Thymus (tissue), 14 donors: ENCODE results near the gene HNRNPUL2. TPM values are rescaled to one million over a fixed set of nuclear protein-coding genes. Genes with fewer than 3 reads are reported as not detected.
"Not testable (repeated sequence)": the region's sequence is repeated elsewhere in the genome, so short reads cannot be mapped to it uniquely, and the experiment has no call there.

Source experiments
- DNase-seq, 9 donors: peaks; one replicate each; pipeline ENCODE4 v3.0.0-alpha.2; 2013; ENCODE audit warnings: low spot score in 9 of 9, low read depth in 6 of 9, missing footprints in 1 of 9
- H3K27ac ChIP-seq, 2 donors: one replicate each; pipeline ENCODE4 v1.5.1; 2013; ENCODE audit warnings: control low read depth in 1 of 2, low read depth in 1 of 2, low read length in 1 of 2, mild to moderate bottlenecking in 1 of 2, moderate library complexity in 1 of 2
- H3K27me3 ChIP-seq, 2 donors: one replicate each; pipeline ENCODE4 v1.5.1; 2013; ENCODE audit warnings: low read length in 1 of 2; ENCODE audit not compliant: control insufficient read depth in 2 of 2, insufficient read depth in 1 of 2
- H3K36me3 ChIP-seq, 2 donors: one replicate each; pipeline ENCODE4 v1.5.1; 2013; ENCODE audit warnings: low read length in 1 of 2, mild to moderate bottlenecking in 1 of 2, moderate library complexity in 1 of 2; ENCODE audit not compliant: control insufficient read depth in 2 of 2, insufficient read depth in 2 of 2
- H3K4me1 ChIP-seq, 2 donors: one replicate each; pipeline ENCODE4 v1.5.1; 2013; ENCODE audit warnings: low read length in 2 of 2; ENCODE audit not compliant: control insufficient read depth in 2 of 2, insufficient read depth in 2 of 2
- H3K4me3 ChIP-seq, 2 donors: one replicate each; pipeline ENCODE4 v1.5.1; 2013; ENCODE audit warnings: low read length in 2 of 2, control low read depth in 1 of 2, mild to moderate bottlenecking in 1 of 2
- H3K9me3 ChIP-seq, 2 donors: one replicate each; pipeline ENCODE4 v1.5.1; 2013; ENCODE audit warnings: low read length in 1 of 2, mild to moderate bottlenecking in 1 of 2; ENCODE audit not compliant: control insufficient read depth in 2 of 2, insufficient read depth in 1 of 2
- WGBS: extraction: QIAGEN DNeasy Blood & Tissue Kit; methylation state at CpG from one replicate; pipeline ENCODE4 v1.1.7; 2013; 5-methylcytosine and 5-hydroxymethylcytosine counted together
- long read RNA-seq, 10 donors: transcript quantifications; one replicate each; lab custom pipeline, GENCODE V29; 2026
- polyA plus RNA-seq: library from polyadenylated mRNA; stranded (reverse); fragments of 200-250 nt; gene quantifications from one replicate; pipeline ENCODE4 v1.2.3, GENCODE V29; 2013
- total RNA-seq: library from RNA; stranded (reverse); fragments of 120-200 nt; gene quantifications from one replicate; pipeline ENCODE4 v1.2.4, GENCODE V29; 2013
- donor health status: healthy.

HNRNPUL2 gene
- 7.7 TPM for total RNA-seq
- polyA plus RNA-seq: 44.7 TPM
- long read RNA-seq, donor 1: 0 reads
- long read RNA-seq, donor 2: 0 reads
- long read RNA-seq, donor 3, full-length matches to known transcripts: 4 of 4 reads
- long read RNA-seq, donor 3, partial matches to known transcripts: 0 of 4 reads
- long read RNA-seq, donor 3, other reads (novel, unspliced or antisense): 0 of 4 reads
- long read RNA-seq, donor 4, full-length matches to known transcripts: 6 of 6 reads
- long read RNA-seq, donor 4, partial matches to known transcripts: 0 of 6 reads
- long read RNA-seq, donor 4, other reads (novel, unspliced or antisense): 0 of 6 reads
- long read RNA-seq, donor 5, full-length matches to known transcripts: 13 of 13 reads
- long read RNA-seq, donor 5, partial matches to known transcripts: 0 of 13 reads
- long read RNA-seq, donor 5, other reads (novel, unspliced or antisense): 0 of 13 reads
- long read RNA-seq, donor 6, full-length matches to known transcripts: 11 of 11 reads
- long read RNA-seq, donor 6, partial matches to known transcripts: 0 of 11 reads
- long read RNA-seq, donor 6, other reads (novel, unspliced or antisense): 0 of 11 reads
- long read RNA-seq, donor 7, full-length matches to known transcripts: 6 of 6 reads
- long read RNA-seq, donor 7, partial matches to known transcripts: 0 of 6 reads
- long read RNA-seq, donor 7, other reads (novel, unspliced or antisense): 0 of 6 reads
- long read RNA-seq, donor 8, full-length matches to known transcripts: 5 of 11 reads
- long read RNA-seq, donor 8, partial matches to known transcripts: 6 of 11 reads
- long read RNA-seq, donor 8, other reads (novel, unspliced or antisense): 0 of 11 reads
- long read RNA-seq, donor 9, full-length matches to known transcripts: 4 of 4 reads
- long read RNA-seq, donor 9, partial matches to known transcripts: 0 of 4 reads
- long read RNA-seq, donor 9, other reads (novel, unspliced or antisense): 0 of 4 reads
- long read RNA-seq, donor 10, full-length matches to known transcripts: 5 of 5 reads
- long read RNA-seq, donor 10, partial matches to known transcripts: 0 of 5 reads
- long read RNA-seq, donor 10, other reads (novel, unspliced or antisense): 0 of 5 reads

DNA sequence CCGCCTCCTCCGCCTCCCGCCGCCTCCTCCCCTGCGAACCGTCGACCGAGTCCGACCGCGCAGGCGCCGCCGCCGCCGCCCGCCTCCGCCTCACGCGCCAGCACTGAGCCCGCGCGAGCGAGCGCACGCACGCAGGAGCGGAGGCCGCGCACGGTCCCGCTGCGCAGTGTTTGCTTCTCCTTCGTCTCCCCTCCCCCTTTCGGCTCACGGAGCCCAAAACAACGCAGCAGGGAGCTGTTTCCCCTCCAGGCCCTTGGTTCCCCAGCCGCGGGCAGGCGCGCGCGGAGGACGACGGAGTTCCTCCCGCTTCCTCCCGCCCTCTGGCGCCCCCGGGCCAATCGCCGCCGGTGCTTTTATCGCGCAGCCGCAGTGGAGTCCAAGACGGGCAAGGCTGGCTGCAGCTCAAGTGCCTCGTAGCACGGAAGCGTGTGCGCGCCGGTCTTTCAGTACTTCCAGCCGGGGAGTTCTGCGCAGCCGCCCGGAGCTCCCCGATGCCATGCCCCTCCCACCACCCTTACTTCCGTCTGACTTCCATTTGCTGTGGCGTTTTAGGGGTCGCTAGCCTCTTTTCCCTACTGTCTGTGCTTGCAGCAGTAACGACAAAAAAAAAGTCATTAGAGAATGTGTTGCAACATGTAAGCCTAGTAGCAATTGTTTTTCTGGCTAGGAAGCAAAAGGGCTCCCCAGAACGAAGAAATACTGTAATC lies at the start of gene HNRNPUL2:
Gene HNRNPUL2 (minus strand): TSS at position 293 of the 707 bp plus-strand sequence. CDS start 301 bp downstream, outside the sequence.
- Histone ChIP-seq H3K27me3 (no peaks in the 10 kb centered on the region), H3K9me3 (no peaks in the 10 kb centered on the region), H3K4me3 (peak within 1 kb of the TSS; percentile 65 to 78), H3K4me1 (peaks cover 13 to 29% of the 10 kb centered on the region in 2 donors), H3K27ac (peak within 1 kb of the TSS; percentile 99 to 100), H3K36me3 (peaks cover 23 to 48% of the 10 kb centered on the region in 2 donors)
- under 1% methylated on average over 72 of the region's 72 CpGs for WGBS
- DNase-seq: peak; percentile 97 to 100 (median 98)

DNA sequence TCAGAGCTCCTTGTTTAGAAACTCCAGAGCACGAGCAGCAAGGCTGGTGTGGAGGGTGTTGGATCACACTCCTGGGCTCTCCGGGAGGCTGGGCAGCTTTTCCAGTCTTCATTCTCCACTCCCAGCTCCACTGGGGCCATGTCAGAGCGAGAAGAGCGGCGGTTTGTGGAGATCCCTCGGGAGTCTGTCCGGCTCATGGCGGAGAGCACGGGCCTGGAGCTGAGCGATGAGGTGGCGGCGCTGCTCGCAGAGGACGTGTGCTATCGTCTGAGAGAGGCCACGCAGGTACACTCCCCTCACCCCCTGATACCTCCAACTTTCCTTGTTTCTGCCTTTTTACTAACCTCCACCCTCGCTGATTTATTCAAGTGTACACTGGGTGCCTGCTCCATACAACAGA lies 48.4 kb upstream of the HNRNPUL2 start:
- no peak overlapping the region for H3K4me3 ChIP-seq
- no peak overlapping the region for H3K27ac ChIP-seq
- H3K9me3 ChIP-seq: no peaks in the 10 kb centered on the region
- H3K27me3 ChIP-seq: no peaks in the 10 kb centered on the region
- 98% methylated on average over 17 of the region's 17 CpGs for WGBS
- peaks cover 38 to 42% of the 10 kb centered on the region in 2 donors for H3K36me3 ChIP-seq
- H3K4me1 ChIP-seq: peaks cover 5 to 11% of the 10 kb centered on the region in 2 donors
- no peak for DNase-seq

DNA sequence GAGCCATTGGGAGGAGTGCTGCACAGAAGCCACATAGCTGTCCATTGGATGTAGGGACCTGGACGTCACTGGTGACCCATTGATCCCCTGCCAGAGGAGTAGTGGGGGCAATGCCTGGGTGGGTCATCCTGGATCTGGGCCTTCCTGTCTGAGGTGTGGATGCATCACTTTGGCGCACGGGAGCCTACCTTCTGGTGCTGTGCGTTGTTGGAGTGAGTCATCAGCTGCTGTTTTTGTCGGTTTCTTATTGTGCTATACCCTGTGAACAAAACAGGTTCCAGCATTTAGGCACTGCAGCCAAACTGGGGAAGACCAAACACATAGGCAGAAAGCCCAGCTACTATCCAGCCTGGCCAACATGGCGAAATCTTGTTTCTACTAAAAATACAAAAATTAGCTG lies 47.1 kb upstream of the HNRNPUL2 start:
- H3K4me3 ChIP-seq: no peak overlapping the region
- H3K9me3 ChIP-seq: no peaks in the 10 kb centered on the region
- H3K4me1 ChIP-seq: peaks cover 5 to 22% of the 10 kb centered on the region in 2 donors
- H3K27me3 ChIP-seq: no peaks in the 10 kb centered on the region
- no peak for DNase-seq
- H3K36me3 ChIP-seq: peaks cover 34 to 38% of the 10 kb centered on the region in 2 donors
- no peak overlapping the region for H3K27ac ChIP-seq
- 97% methylated on average over 6 of the region's 6 CpGs for WGBS

DNA sequence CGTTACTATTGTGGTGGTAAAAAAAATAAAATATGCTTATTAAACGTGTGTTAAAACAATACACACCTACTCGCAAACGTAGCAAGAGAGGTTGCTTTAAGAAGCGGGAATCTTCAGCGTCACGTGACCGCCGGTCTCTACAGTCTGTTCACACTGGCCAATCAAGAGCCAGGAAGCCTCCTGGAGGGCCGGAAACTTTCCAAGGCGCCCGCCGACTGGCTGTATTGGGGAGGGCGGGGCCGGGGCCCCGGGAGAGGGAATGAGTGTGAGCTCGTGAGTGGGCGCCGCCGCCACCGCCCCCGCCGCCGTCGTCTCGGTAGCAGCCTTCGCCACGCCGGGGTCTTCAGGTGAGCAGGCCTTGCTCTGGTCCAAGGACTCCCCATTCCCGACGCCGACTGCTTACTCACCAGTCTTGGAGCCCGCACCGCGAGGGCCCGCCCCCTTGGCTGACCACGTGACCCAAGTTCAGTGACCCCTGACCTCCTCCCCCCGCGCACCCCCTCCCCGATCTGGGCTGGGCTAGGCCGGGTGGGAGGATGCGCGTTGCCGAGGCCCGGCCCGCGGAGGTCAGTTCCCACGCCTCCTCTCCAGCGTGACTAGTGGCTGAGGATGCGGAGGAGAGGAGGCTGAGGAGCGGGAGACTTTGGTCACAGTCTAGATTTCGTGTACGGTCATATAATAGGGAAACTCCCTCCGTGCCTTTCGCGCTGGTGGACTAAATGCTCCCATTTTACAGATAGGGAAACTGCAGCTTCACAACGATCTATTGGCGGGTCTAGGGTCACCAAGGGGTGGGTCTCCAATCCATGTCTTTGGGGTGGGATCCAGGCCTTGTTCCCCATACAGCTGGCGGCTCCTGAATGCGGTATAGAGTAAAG lies 44.1 kb upstream of the HNRNPUL2 start, which contains the start of gene TAF6L:
Gene TAF6L (plus strand): TSS at position 253 of the 878 bp plus-strand sequence. CDS start 4,388 bp downstream, outside the sequence.
- Histone ChIP-seq H3K27me3 (no peaks in the 10 kb centered on the region), H3K4me1 (peaks cover 5 to 22% of the 10 kb centered on the region in 2 donors), H3K27ac (peak within 1 kb of the TSS; percentile 84 to 91), H3K9me3 (no peaks in the 10 kb centered on the region), H3K4me3 (peak within 1 kb of the TSS; percentile 84 to 85), H3K36me3 (peaks cover 19 to 32% of the 10 kb centered on the region in 2 donors)
- WGBS: 4% methylated on average over 60 of the region's 60 CpGs
- DNase-seq: peak; percentile 79 to 95 (median 88)

DNA sequence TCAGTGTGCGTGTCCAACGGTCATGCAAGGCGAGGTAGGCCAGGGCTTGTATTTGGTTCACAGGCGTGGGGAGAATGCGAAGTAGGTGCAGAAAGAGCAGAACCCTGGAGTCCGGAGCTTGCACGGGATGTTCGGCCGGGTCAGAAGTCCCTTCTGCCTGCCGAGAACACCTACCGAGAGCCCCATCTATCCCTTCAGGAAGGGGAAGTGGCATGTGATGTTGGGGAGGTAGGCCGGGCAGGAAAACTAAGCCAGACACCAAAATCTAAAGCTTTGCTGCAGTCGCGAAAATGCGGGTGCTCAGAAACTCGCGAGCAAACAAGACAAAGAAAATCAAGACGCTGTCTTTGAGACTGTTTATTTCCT lies 43.5 kb upstream of the HNRNPUL2 start:
- Histone ChIP-seq H3K27ac (peak overlapping the region; percentile 84 to 91), H3K9me3 (no peaks in the 10 kb centered on the region)
- WGBS: 3% methylated on average over 18 of the region's 18 CpGs

DNA sequence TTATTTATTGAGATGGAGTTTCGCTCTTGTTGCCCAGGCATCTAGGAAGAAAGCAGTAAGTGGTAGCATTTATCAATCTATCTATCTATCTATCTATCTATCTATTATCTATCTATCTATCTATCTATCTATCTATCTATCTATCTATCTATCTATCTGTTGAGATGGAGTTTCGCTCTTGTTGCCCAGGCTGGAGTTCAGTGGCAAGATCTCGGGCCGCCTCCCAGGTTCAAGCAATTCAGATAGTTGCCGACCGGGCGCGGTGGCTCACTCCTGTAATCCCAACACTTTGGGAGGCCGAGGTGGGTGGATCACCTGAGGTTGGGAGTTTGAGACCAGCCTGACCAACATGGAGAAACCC lies 33.6 kb upstream of the HNRNPUL2 start:
- H3K9me3 ChIP-seq, DNase-seq, H3K27me3 ChIP-seq: not testable (repeated sequence)
- Histone ChIP-seq H3K4me1 (peaks cover 11 to 15% of the 10 kb centered on the region in 2 donors), H3K4me3 (peak overlapping the region; percentile 90 to 93), H3K36me3 (peaks cover 13 to 18% of the 10 kb centered on the region in 2 donors), H3K27ac (peak overlapping the region in 1 of 2 donors; percentile 42)
- 41% methylated on average over 9 of the region's 9 CpGs for WGBS

More for the DNA sequence above, 43.5 kb upstream of the HNRNPUL2 start:
- no peaks in the 10 kb centered on the region for H3K27me3 ChIP-seq
- peaks cover 19 to 32% of the 10 kb centered on the region in 2 donors for H3K36me3 ChIP-seq
- peak overlapping the region; percentile 84 to 85 for H3K4me3 ChIP-seq
- H3K4me1 ChIP-seq: peaks cover 5 to 22% of the 10 kb centered on the region in 2 donors
- no peak for DNase-seq

DNA sequence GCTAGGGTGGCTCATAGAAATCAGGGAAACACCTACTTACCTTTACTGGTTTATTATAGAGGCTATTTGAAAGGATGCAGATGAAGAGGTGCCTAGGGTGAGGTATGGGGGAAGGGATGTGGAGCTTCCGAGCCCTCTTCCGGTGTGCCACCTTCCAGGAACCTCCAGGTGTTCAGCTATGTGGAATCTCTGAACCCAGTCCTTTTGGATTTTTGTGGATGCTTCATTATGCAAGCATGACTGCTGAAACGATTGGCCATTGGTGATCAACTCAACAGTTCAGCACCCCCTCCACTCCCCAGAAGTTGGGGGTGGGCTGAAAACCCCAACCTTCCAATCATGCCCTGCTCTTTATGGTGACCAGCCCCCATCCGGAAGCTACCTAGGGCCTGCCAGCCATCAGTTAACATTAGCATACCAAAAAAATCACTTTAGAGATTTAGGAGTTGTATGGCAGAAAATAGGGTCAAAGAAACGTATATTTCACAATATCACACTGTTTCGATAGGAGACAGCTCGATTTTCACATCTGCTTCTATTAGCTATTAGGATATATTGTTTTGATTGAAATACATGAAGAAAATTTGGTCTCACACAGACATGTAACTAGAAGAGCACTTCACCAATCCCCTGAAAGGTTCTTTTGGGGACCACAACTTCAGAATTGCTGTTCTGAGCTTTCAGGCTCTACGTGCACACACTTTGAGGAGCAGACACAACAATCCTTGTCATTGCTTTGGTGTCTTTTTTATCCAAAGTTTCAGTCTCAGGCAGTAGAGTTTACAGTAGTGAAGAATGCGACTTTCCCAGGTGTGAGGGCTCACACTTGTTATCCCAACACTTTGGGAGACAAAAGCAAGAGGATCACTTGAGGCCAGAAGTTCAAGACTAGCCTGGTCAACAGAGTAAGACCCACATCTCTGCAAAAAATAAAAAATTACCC lies 30.9 kb upstream of the HNRNPUL2 start:
- WGBS: 91% methylated on average over 9 of the region's 9 CpGs
- peaks cover 5 to 9% of the 10 kb centered on the region in 2 donors for H3K36me3 ChIP-seq
- no peak for DNase-seq
- no peaks in the 10 kb centered on the region for H3K9me3 ChIP-seq
- H3K4me3 ChIP-seq: no peak overlapping the region
- no peak overlapping the region for H3K27ac ChIP-seq
- H3K4me1 ChIP-seq: peaks cover 19 to 26% of the 10 kb centered on the region in 2 donors
- no peaks in the 10 kb centered on the region for H3K27me3 ChIP-seq
